ENCODE data around the gene PEAK1.

- TF ChIP-seq CTCF (IDR thresholded peaks at IDR 0.05) (no peak), POLR2AphosphoS5 (IDR thresholded peaks at IDR 0.05) (no peak), POLR2A (IDR thresholded peaks at IDR 0.05; ENCODE audit: low read depth) (no peak)
Observed at GRCh38 chr15:77064539-77065308, 355.2 kb downstream of the PEAK1 start.
